ENCODE data around the gene SERPINA1.

SERPINA1 gene

DNA sequence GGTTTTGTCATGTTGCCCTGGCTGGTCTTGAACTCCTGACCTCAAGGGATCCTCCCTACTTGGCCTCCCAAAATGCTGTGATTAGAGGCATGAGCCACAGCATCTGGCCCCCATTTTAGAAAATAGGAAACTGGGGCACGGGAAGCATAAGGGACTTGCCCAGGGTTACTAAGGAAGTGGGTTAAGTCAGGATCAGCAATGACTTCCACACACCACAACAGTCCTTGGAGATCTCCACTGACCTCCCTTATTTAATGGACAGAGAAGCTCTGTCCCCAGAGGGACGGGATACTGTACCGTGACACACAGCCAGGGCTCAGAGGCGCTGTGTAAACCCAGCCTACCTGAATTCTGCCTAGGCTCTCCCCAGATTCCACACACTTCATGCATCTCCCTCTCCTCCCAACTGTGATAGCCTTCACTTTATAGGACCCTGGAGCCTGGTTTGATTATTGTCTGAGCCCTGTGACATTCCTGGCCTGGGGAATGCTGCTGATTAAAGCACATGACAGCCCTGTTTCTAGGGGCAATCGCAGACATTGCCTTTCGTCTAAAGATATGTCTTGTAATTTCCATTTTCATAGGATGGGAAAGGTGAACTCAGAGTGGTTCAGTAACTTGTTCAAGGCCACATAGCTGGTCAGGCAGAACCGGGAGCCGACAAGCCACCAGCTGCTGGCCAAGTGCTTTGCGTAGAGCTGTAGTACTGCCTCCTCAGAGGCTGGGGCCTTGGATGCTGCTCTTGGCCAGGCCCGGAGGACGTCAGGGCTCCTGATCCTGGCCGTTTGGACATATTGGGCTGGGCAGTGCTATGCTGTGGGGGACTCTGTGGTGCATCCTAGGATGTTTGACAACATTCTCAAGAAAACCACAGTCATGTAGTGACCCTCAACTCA, 20.8 kb downstream of the SERPINA1 start:
- DNase-seq (ENCODE audit: insufficient read length, low spot score), result no peak
- no peak for TF ChIP-seq POLR2A (IDR thresholded peaks at IDR 0.05; ENCODE audit: low read depth, low read length)
- TF ChIP-seq POU2F2 (IDR thresholded peaks at IDR 0.05; ENCODE audit: low read depth, low read length), result no peak
- no peak for TF ChIP-seq POLR2AphosphoS5 (IDR thresholded peaks at IDR 0.05; ENCODE audit: low read depth, low read length)
- TF ChIP-seq TAF1 (IDR thresholded peaks at IDR 0.05; ENCODE audit: low read depth, low read length), result no peak
- TF ChIP-seq SPI1 (IDR thresholded peaks at IDR 0.05; ENCODE audit: low read depth, low read length), result no peak
- no peak for TF ChIP-seq PAX5 (IDR thresholded peaks at IDR 0.05; ENCODE audit: insufficient read depth, low read length, severe bottlenecking)
- FAIRE-seq, result no peak

DNA sequence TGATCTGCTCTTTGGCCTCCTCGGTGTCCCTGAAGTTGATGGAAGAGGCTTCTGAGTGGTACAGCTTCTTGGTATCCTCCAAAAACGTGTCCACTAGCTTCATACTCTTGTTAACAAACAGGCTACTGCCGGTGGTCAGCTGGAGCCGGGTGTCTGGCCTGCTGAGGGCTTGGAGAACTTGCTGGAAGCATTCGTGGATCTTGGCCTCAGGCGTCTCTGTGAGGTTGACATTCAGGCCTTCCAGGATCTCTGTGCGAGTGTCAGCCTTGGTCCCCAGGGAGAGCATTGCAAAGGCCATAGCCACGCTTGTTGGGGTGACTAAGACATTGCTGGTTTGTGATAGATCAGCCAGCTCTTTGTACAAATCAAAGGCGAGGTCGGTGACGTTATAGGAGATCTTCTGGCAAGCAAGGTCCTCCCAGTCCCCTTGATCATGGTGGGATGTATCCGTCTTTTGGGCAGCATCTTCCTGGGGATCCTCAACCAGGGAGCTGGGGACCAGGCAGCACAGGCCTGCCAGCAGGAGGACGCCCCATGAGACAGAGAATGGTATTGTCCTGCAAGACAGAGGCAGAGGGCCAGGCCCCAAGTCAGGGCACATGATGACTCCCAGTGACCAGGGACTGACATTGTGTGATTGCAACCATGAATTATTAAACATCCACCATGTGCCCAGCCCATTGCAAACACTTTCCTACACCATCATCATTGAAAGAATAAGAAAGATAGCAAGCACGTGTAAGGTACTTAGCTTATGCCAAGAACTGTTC, 22.1 kb downstream of the SERPINA1 start, which contains the start of gene SERPINA2:
Gene SERPINA2 (minus strand): TSS at position 553 of the 770 bp plus-strand sequence.
- FAIRE-seq, result no peak
- TF ChIP-seq SPI1 (IDR thresholded peaks at IDR 0.05; ENCODE audit: low read depth, low read length), result no peak
- no peak for TF ChIP-seq POU2F2 (IDR thresholded peaks at IDR 0.05; ENCODE audit: low read depth, low read length)
- no peak for TF ChIP-seq POLR2A (IDR thresholded peaks at IDR 0.05; ENCODE audit: low read depth, low read length)
- no peak for TF ChIP-seq PAX5 (IDR thresholded peaks at IDR 0.05; ENCODE audit: insufficient read depth, low read length, severe bottlenecking)
- TF ChIP-seq POLR2AphosphoS5 (IDR thresholded peaks at IDR 0.05; ENCODE audit: low read depth, low read length), result no peak
- no peak for TF ChIP-seq TAF1 (IDR thresholded peaks at IDR 0.05; ENCODE audit: low read depth, low read length)
- no peak for DNase-seq (ENCODE audit: insufficient read length, low spot score)

DNA sequence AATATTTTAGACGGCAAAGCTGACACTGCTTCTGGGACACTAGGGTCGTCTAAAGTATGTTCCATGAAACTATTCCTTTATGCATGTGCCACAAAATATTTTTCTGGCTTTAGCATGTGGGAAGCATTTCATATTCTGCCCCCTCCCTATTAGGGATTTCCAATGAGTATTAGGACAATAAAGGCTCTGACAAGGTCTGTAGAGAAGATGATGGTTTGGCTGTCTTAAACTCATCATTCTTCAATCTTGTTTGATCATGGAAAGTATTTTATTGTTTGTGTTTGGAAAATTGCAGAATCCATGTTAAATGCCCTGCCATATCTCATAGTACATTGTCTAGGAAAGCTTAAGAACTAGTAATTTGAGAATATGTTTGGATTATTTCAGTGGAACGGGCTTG, 22.8 kb downstream of the SERPINA1 start:
- FAIRE-seq (no peak), DNase-seq (ENCODE audit: insufficient read length, low spot score) (no peak)
- TF ChIP-seq PAX5 (IDR thresholded peaks at IDR 0.05; ENCODE audit: insufficient read depth, low read length, severe bottlenecking), result no peak
- no peak for TF ChIP-seq POLR2A (IDR thresholded peaks at IDR 0.05; ENCODE audit: low read depth, low read length)
- TF ChIP-seq POU2F2 (IDR thresholded peaks at IDR 0.05; ENCODE audit: low read depth, low read length), result no peak

DNA sequence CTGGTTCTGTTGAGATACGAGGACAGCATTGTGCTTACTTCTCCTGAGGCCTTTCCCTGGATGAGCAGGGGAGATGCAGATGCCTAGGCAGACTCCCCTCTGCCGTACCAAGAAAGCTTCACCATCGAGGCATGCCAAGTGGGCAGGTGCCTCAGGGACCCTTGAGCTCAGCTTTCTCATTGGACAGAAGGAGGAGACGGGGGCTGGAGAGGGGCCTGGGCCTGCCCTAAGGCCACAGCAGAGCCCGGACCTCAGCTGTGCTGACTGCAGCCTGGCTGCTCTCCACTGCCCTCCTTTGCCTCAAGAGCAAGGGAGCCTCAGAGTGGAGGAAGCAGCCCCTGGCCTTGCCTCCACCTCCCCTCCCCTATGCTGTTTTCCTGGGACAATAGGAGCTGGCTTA, 23.4 kb downstream of the SERPINA1 start:
- FAIRE-seq, result no peak
- TF ChIP-seq TAF1 (IDR thresholded peaks at IDR 0.05; ENCODE audit: low read depth, low read length) (no peak), POLR2A (IDR thresholded peaks at IDR 0.05; ENCODE audit: low read depth, low read length) (no peak), POLR2AphosphoS5 (IDR thresholded peaks at IDR 0.05; ENCODE audit: low read depth, low read length) (no peak), PAX5 (IDR thresholded peaks at IDR 0.05; ENCODE audit: insufficient read depth, low read length, severe bottlenecking) (no peak), POU2F2 (IDR thresholded peaks at IDR 0.05; ENCODE audit: low read depth, low read length) (no peak), SPI1 (IDR thresholded peaks at IDR 0.05; ENCODE audit: low read depth, low read length) (no peak)
- DNase-seq (ENCODE audit: insufficient read length, low spot score), result no peak

DNA sequence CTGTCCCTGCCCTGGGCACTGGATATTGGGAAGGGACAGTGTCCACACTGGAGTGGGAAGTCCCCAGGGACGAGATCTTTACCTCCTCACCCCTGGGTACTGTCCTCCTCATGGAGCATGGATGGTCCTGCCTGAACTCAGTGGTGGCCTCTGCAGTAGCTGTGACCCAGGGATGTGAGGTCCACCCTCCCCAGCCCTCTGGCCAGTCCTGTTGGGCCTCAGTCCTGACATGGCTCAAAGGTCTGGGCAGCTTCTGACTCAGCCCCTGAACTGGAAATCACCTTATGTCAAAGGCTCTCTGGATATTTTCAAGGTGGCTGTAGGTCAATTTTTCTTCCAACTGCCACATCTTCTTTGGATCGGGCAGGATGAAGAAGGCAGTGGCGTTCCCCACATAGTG, 24.4 kb downstream of the SERPINA1 start:
- no peak for DNase-seq (ENCODE audit: insufficient read length, low spot score)
- no peak for FAIRE-seq
- TF ChIP-seq POU2F2 (IDR thresholded peaks at IDR 0.05; ENCODE audit: low read depth, low read length) (no peak), TAF1 (IDR thresholded peaks at IDR 0.05; ENCODE audit: low read depth, low read length) (no peak)

DNA sequence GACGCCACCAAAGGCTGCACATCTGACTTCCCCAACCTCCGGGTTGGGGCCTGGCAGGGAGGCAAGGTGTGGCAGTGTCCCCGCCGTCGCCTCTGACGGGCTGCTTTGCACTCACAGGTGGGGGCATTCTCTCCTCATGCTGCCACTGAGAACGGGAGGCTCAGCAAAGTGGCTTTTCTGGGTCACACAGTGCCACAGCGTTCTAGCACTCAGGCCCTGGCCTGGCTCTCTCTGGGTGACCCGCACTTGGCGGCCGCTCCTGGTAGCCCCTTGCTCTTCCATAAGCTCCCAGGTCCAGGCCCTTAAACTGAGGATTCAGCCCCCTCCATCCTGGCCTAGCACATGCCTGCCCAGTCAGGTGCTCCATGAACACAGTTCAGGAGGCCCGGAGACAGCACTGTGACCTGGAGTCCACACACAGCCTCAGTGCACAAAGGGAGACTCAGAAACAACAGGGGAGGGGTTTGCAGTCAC, 25.2 kb downstream of the SERPINA1 start:
- DNase-seq (ENCODE audit: insufficient read length, low spot score) (no peak), FAIRE-seq (no peak)
- TF ChIP-seq PAX5 (IDR thresholded peaks at IDR 0.05; ENCODE audit: insufficient read depth, low read length, severe bottlenecking) (no peak), SPI1 (IDR thresholded peaks at IDR 0.05; ENCODE audit: low read depth, low read length) (no peak), POLR2A (IDR thresholded peaks at IDR 0.05; ENCODE audit: low read depth, low read length) (no peak), POLR2AphosphoS5 (IDR thresholded peaks at IDR 0.05; ENCODE audit: low read depth, low read length) (no peak), POU2F2 (IDR thresholded peaks at IDR 0.05; ENCODE audit: low read depth, low read length) (no peak), TAF1 (IDR thresholded peaks at IDR 0.05; ENCODE audit: low read depth, low read length) (no peak)

DNA sequence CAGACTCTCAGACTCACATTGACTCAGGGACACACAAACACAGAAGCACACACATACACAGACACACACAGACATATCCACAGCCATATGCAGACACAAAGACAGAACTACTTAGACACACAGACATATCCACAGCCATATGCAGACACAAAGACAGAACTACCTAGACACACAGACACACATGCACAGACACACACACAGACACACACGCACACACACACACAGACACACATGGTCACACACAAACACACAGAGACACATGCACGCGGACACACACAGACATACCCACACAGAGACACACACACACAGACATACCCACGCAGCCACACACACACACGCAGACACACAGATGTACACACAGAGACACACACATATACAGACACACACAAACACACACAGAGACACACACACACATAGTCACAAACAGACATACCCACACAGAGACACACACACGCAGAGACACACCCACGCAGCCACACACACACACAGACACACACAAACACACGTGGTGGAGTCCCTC, 25.7 kb downstream of the SERPINA1 start:
- DNase-seq (ENCODE audit: insufficient read length, low spot score) (no peak), FAIRE-seq (no peak)
- TF ChIP-seq POLR2AphosphoS5 (IDR thresholded peaks at IDR 0.05; ENCODE audit: low read depth, low read length), result no peak
- no peak for TF ChIP-seq SPI1 (IDR thresholded peaks at IDR 0.05; ENCODE audit: low read depth, low read length)
- TF ChIP-seq TAF1 (IDR thresholded peaks at IDR 0.05; ENCODE audit: low read depth, low read length), result no peak
- TF ChIP-seq POLR2A (IDR thresholded peaks at IDR 0.05; ENCODE audit: low read depth, low read length), result no peak
- no peak for TF ChIP-seq POU2F2 (IDR thresholded peaks at IDR 0.05; ENCODE audit: low read depth, low read length)
- no peak for TF ChIP-seq PAX5 (IDR thresholded peaks at IDR 0.05; ENCODE audit: insufficient read depth, low read length, severe bottlenecking)

DNA sequence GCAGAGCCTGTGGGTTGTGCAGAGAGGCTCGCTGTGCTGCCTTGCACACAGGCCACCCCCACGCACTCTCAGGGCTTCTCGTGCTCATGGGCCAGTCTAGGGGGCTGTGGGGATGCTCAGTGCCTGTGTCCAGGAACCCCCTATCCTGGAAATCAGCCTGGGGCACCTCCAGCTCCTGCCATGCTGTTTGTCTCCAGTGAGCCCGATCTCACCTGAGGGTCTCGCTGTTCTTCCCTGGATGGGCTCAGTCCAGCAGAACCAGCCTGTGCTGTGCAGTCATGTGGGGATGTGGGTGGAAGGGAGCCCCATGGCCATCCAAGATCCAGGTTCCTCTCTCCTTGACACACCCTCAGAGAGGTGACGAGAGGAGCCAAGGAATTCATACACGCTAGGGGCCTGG, 26.7 kb downstream of the SERPINA1 start:
- DNase-seq (ENCODE audit: insufficient read length, low spot score) (no peak), FAIRE-seq (no peak)
- no peak for TF ChIP-seq SPI1 (IDR thresholded peaks at IDR 0.05; ENCODE audit: low read depth, low read length)
- no peak for TF ChIP-seq TAF1 (IDR thresholded peaks at IDR 0.05; ENCODE audit: low read depth, low read length)
- TF ChIP-seq POLR2AphosphoS5 (IDR thresholded peaks at IDR 0.05; ENCODE audit: low read depth, low read length), result no peak
- no peak for TF ChIP-seq POLR2A (IDR thresholded peaks at IDR 0.05; ENCODE audit: low read depth, low read length)
- no peak for TF ChIP-seq PAX5 (IDR thresholded peaks at IDR 0.05; ENCODE audit: insufficient read depth, low read length, severe bottlenecking)
- TF ChIP-seq POU2F2 (IDR thresholded peaks at IDR 0.05; ENCODE audit: low read depth, low read length), result no peak

DNA sequence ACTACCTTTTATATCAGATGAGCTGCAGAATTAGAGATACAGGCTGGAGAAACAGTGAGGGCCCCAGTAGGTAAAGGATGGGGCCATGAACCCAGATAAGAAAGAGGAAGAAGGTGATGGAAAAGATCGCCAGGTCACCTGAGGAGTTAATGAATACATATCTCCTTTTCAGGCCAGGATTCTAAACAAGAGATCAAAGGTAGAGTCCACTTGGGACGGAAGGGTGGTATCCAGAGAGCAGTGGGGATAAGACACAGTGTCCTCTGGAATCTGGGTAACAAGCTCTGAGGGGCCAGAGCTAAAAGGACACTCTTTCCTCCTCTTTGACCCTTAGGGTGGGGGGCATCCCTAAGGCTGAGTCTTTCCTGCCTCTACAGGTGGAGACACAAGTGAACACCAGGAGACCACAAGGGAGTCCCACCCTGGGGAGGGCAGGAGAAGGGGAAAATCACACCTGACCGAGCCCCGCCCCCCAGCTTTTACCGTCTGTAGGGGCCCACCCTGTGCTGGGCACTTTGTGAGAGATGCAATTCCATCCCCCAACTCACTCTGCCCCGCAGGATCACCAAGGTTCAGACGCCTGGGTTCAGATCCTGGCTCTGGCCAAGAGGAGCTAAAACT, 27.3 kb downstream of the SERPINA1 start:
- TF ChIP-seq SPI1 (IDR thresholded peaks at IDR 0.05; ENCODE audit: low read depth, low read length), result no peak
- no peak for TF ChIP-seq POU2F2 (IDR thresholded peaks at IDR 0.05; ENCODE audit: low read depth, low read length)
- TF ChIP-seq TAF1 (IDR thresholded peaks at IDR 0.05; ENCODE audit: low read depth, low read length), result no peak
- no peak for TF ChIP-seq POLR2AphosphoS5 (IDR thresholded peaks at IDR 0.05; ENCODE audit: low read depth, low read length)
- no peak for TF ChIP-seq PAX5 (IDR thresholded peaks at IDR 0.05; ENCODE audit: insufficient read depth, low read length, severe bottlenecking)
- TF ChIP-seq POLR2A (IDR thresholded peaks at IDR 0.05; ENCODE audit: low read depth, low read length), result no peak
- no peak for DNase-seq (ENCODE audit: insufficient read length, low spot score)
- no peak for FAIRE-seq
